ENCODE results near the gene DLG1.

DLG1 gene

GRCh38 chr3:197298341-197298944 is at the start of gene DLG1:
Gene DLG1 (minus strand): TSS chr3:197298612. CDS start chr3:197297204, 1,408 bp downstream.
- peak; percentile 73 to 76 for ATAC-seq

- no peak for ATAC-seq
Observed at GRCh38 chr3:197348014-197348413, 49.6 kb upstream of the DLG1 start.

- no peak for ATAC-seq
Observed at GRCh38 chr3:197345390-197345789, 47.0 kb upstream of the DLG1 start.

GRCh38 chr3:197344582-197345318 is 46.3 kb upstream of the DLG1 start:
- no peak for ATAC-seq

GRCh38 chr3:197343656-197344408 is 45.4 kb upstream of the DLG1 start:
- ATAC-seq: no peak

GRCh38 chr3:197343111-197343510 is 44.7 kb upstream of the DLG1 start:
- no peak for ATAC-seq

GRCh38 chr3:197340521-197340871 is 42.1 kb upstream of the DLG1 start:
- no peak for ATAC-seq

GRCh38 chr3:197339841-197340520 is 41.6 kb upstream of the DLG1 start:
- no peak for ATAC-seq

GRCh38 chr3:197338586-197338985 is 40.2 kb upstream of the DLG1 start:
- ATAC-seq: no peak

- no peak for ATAC-seq
Observed at GRCh38 chr3:197337656-197338055, 39.2 kb upstream of the DLG1 start.

- ATAC-seq: no peak
Observed at GRCh38 chr3:197337214-197337613, 38.8 kb upstream of the DLG1 start.

- no peak for ATAC-seq
Observed at GRCh38 chr3:197336348-197336747, 37.9 kb upstream of the DLG1 start.

- no peak for ATAC-seq
Observed at GRCh38 chr3:197335428-197336132, 37.2 kb upstream of the DLG1 start.

- no peak for ATAC-seq
Observed at GRCh38 chr3:197333901-197334639, 35.7 kb upstream of the DLG1 start.

GRCh38 chr3:197331131-197331530 is 32.7 kb upstream of the DLG1 start:
- ATAC-seq: no peak

- ATAC-seq: no peak
Observed at GRCh38 chr3:197329382-197329781, 31.0 kb upstream of the DLG1 start.

- ATAC-seq: no peak
Observed at GRCh38 chr3:197328198-197328597, 29.8 kb upstream of the DLG1 start.

- no peak for ATAC-seq
Observed at GRCh38 chr3:197327701-197328100, 29.3 kb upstream of the DLG1 start.

- peak in 1 of 2 donors; percentile 59 for ATAC-seq
Observed at GRCh38 chr3:197325773-197326172, 27.4 kb upstream of the DLG1 start.

- no peak for ATAC-seq
Observed at GRCh38 chr3:197322149-197322548, 23.7 kb upstream of the DLG1 start.

GRCh38 chr3:197320582-197320981 is 22.2 kb upstream of the DLG1 start:
- no peak for ATAC-seq
